GM21529 (cell line): ENCODE data around the gene POLL.
"Not testable (repeated sequence)": the region's sequence is repeated elsewhere in the genome, so short reads cannot be mapped to it uniquely, and the experiment has no call there.

Experiments used
- ATAC-seq: cut with Tn5 transposase; IDR thresholded peaks from one replicate; pipeline ENCODE4 v1.9.1; 2021; ENCODE audit not compliant: unreplicated experiment

POLL gene

GRCh38 chr10:101611096-101611905, 23.2 kb upstream of the POLL start:
- no peak for ATAC-seq

GRCh38 chr10:101609481-101609880, 21.4 kb upstream of the POLL start:
- no peak for ATAC-seq

- no peak for ATAC-seq
Observed at GRCh38 chr10:101607124-101607523, 19.1 kb upstream of the POLL start.

GRCh38 chr10:101602761-101603398, 14.8 kb upstream of the POLL start:
- peak; percentile 76 for ATAC-seq

GRCh38 chr10:101601541-101601940, 13.5 kb upstream of the POLL start:
- ATAC-seq: no peak

GRCh38 chr10:101597091-101597900, 9.2 kb upstream of the POLL start:
- no peak for ATAC-seq

GRCh38 chr10:101595591-101596433, 7.8 kb upstream of the POLL start:
- no peak for ATAC-seq

- ATAC-seq: not testable (repeated sequence)
Observed at GRCh38 chr10:101593331-101593730, 5.3 kb upstream of the POLL start.

GRCh38 chr10:101588879-101589278, 822 bp upstream of the POLL start:
- ATAC-seq: no peak

- no peak for ATAC-seq
Observed at GRCh38 chr10:101585841-101586240, 2.2 kb downstream of the POLL start.

GRCh38 chr10:101580486-101581399, 7.3 kb downstream of the POLL start:
- ATAC-seq: no peak

GRCh38 chr10:101579516-101579870, 8.6 kb downstream of the POLL start:
- no peak for ATAC-seq

GRCh38 chr10:101578803-101579515, 9.1 kb downstream of the POLL start:
- no peak for ATAC-seq

GRCh38 chr10:101578192-101578591, 9.9 kb downstream of the POLL start:
- no peak for ATAC-seq

- no peak for ATAC-seq
Observed at GRCh38 chr10:101577121-101577871, 10.8 kb downstream of the POLL start.

- ATAC-seq: no peak
Observed at GRCh38 chr10:101576211-101576863, 11.7 kb downstream of the POLL start.

GRCh38 chr10:101575580-101576210, 12.4 kb downstream of the POLL start:
- no peak for ATAC-seq
